HG03108 (cell line): ENCODE measurements around the gene TSPAN16.

ENCODE experiments used
- ATAC-seq: cut with Tn5 transposase; IDR thresholded peaks from one replicate; pipeline ENCODE4 v1.9.1; 2021; ENCODE audit warnings: moderate library complexity; ENCODE audit not compliant: unreplicated experiment

TSPAN16 gene, protein sequence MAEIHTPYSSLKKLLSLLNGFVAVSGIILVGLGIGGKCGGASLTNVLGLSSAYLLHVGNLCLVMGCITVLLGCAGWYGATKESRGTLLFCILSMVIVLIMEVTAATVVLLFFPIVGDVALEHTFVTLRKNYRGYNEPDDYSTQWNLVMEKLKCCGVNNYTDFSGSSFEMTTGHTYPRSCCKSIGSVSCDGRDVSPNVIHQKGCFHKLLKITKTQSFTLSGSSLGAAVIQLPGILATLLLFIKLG

DNA sequence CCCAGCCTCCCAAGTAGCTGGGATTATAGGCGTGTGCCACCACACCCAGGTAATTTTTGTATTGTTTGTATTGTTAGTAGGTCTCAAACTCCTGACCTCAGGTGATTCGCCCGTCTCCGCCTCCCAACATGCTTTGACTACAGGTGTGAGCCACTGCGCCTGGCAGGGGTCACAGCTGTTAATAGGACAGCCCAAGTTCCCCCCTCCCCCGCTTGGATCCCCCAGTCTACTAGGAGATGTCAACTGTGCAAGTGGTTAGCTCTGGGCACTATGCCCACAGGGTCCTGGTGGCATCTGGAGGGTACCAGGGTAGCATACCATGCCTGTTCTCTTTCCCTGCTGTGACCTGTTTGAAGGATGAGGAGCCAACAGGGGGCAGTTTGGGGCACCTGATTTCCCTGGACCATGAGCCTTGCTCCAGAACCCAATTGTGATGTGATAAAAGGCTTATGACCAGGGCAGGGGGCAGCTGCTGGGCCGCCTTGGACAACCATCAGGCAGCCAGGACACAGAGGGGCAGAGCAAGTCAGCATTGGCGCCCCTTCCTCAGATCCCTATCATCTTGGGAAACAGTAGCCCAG is at the start of gene TSPAN16:
TSPAN16 (plus strand) TSS at position 496 of the 581 bp plus-strand sequence. CDS start 138 bp downstream, outside the sequence.
- ATAC-seq, result no peak

DNA sequence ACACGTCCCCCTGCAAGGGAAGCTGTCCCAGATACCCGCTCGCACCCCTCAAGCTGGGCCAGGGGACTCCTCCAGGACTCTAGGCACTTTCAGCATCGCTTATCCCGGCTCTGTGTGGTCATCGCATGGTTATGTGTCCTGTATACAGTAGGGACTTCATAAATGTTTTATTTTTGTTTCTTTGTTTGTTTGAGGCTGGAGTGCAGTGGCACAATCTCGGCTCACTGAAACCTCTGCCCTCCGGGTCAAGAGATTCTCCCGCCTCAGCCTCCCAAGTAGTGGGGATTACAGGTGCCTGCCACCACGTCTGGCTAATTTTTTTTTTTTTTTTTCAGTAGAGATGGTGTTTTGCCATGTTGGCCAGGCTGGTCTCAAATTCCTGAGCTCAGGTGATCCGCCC is 49.0 kb upstream of the TSPAN16 start:
- ATAC-seq, result no peak

DNA sequence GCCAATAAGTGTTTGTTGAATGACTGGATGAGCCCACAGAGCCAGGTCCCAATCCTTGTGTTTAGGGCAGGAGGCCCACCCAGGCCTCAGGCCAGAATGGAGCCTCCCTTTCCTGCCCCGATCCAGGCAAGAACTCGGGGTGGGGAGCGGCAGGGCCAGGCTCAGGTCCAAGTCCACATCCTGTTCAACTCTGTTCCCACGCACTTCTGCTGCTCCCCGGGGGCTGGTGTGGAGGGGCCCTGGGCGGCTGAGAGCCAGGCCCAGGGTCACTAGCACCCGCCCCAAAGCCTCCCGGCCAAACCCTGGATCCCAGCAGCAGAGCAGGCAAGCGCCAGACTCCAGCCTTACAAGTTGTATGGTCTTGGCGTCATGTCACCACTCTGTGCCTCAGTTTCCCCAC is 48.6 kb upstream of the TSPAN16 start:
- no peak for ATAC-seq

DNA sequence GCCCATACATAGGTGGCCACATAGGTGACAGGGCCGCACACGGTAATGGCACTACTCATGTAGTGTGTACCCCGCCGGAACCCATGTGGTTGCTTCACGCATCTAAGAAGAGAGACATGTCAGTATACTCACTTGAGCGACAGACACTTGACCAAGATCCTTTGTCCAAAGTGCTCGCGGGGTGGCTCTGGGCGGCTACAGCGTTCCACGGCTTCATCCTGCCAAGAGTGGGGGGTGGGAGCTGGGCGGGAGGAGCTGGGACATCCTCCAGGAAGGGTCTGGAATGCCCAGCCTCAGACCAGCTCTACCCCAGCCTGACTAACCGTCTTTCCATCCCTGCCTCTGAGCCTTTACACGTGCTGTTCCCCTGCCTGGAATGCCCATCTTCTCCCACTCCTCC is 48.0 kb upstream of the TSPAN16 start:
- no peak for ATAC-seq

DNA sequence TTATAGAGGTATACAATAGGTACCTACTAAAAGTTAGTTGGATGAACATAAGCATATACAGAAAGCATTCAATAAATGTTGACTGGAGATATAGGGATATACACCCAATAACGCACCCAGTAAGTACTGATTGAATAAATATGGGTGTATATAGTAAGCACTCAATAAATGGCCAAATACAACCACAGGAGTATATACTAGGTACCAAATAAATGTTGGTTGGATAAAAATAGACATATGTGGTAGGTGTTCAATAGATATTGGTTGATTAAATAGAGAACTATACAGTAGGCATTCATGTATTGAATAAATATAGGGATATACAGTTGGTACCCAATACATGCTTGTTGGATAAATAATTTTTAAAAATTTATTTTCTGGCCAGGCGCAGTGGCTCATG is 47.1 kb upstream of the TSPAN16 start:
- no peak for ATAC-seq

DNA sequence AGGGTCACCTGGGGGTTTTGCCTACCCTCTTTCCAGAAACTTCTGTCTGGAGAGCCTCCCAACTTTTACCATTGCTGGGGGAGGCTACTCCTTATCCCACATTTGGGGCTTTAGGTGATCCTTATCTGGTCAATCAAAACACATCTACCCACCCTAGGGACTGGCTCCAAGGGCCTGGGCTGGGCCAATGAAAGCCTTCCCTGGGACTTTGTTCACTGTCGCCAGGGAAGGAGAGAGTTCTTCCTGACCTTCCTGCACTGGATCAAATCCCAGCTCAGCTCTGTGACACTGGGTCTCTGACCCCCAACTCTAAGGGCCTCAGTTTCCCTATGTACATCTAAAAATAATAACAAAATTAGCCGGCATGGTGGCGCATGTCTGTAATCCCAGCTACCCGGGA is 44.7 kb upstream of the TSPAN16 start:
- ATAC-seq, result no peak

DNA sequence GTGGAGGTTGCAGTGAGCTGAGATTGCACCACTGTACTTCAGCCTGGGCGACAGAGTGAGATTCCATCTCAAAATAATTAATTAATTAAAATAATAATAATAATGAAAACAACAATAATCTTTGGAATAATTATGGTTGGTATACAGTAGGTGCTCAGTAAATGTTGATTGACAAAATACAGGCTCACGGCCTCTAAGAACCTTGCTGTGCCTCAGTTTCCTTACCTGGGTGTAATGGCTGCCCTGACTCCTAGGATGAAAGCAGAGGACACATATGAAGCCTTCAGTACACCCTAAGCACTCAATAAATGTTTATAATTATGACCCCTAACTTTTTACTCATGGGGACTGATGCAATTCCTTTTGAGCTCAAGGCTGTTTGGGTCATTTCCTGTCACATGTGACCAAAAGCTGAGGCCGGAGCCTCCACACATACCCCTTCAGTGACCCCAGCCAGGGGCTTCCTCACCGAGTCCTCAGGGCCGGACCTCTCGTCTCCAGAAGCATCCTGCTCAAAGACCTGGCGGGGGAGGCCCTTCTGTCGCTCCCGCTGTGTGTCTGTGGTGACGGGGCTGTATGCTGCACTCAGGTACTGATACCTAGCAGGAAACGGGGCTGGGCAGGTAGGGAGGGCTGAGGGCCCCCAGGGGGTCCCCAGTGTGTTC is 44.2 kb upstream of the TSPAN16 start:
- ATAC-seq, result no peak

DNA sequence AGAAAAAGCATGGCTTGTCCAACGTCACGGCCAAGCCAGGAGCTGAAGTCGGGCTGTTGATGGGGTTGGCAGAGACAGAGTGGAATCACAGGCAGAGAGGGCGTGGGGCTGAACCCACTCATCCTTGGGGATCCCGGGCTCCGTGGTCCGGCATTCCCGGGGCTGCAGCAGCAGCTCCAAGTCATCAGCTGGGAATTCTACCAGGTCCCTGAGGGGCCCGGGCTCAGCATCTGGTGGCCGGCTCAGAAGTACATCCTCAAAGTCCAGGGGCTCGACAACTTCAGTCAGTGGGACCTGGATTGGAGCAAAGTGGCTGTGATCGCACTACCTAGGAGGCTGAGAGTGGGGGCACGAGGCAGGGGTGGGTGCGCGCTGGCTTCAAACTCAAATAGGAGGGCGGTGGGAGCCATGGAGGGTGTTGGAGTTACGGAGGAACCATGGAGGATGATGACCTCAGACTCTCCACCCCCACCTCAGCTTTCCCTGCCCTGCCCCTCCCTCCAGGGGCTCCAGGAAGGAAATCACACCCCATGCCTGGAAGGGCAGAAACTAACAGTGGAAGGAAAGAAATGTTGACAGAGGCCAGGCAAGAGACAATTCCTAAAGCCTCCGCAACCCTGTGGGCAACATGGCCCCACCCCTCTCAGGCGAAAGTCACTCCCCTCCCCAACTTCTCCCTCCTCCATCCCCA is 43.1 kb upstream of the TSPAN16 start:
- ATAC-seq, result no peak

DNA sequence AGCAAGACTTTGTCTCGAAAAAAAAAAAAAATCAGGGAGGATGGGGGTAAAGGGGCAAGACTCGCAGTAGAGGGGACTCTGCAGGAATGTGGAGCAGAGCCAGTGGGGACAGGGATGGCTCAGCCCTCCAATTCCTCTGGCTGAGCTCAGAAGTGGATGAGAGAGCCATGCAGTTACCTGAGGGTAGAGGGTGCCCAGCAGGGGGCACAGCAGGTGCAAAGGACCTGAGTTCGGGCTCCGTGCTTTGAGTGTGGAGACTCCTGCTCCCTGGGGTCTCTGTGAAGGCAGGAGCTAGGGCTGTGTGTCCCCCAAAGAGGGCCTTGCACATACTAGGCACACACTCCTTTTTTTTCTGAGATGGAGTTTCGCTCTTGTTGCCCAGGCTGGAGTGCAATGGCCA is 41.3 kb upstream of the TSPAN16 start:
- ATAC-seq, result no peak

DNA sequence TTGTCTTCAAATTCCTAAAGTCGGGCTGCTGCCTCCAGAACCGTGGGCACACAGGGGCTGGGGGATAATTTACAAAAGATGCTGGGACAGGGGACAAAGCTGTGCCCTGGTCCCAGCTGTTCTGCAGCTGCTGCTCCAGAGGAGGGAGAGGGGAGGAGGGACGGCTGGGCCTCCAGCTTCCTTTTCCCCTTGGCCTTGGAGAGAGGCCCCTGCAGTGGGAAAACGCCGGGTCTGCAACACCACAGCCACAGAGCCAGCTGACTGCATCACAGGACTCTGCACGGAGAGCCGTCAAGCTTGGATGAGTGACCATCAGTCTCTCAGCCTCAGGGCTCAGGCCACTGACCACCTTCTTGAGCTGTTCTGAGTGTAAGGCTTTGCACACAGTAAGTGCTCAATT is 39.8 kb upstream of the TSPAN16 start:
- ATAC-seq, result no peak

DNA sequence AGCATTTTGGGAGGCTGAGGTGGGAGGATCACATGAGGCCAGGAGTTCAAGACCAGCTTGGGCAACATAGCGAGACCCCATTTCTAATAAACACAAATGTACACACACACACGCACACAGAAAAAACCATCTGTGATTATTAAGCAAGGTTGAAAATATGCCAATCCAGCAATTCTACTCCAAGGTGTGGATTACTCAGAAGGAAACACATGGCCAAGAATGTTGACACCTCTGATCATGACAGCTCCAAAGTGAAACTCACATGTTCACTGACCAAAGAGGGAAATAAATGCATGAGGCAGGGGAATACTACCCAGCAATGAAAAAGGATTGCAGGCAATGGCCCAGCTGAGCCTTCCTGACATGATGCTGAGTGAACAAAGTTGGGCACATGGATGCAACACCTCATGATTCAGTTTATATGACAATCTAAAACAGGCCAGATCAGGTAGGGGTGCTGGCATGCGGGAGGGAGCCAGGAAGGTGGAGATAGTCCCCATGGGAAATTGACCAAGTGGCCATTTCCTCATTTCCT is 38.0 kb upstream of the TSPAN16 start:
- no peak for ATAC-seq

DNA sequence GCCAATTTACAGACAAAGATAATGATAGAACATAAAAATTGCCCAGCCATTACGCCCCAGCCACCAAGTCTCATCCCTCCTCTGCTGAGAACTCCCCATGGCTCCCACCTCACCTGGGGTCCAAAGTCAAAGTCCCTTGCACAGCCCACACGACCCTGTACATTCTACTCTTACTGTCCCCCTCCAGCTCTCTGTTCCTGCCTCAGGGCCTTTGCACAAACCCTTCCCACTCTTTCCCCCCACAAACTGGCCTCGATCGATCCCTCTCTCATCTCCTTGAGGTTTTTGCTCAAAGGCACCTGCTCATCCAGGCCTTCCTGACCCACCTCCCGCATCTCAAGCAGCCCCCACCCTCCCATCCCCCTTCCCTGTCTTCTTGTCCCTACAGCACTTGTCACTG is 35.0 kb upstream of the TSPAN16 start:
- ATAC-seq, result no peak

DNA sequence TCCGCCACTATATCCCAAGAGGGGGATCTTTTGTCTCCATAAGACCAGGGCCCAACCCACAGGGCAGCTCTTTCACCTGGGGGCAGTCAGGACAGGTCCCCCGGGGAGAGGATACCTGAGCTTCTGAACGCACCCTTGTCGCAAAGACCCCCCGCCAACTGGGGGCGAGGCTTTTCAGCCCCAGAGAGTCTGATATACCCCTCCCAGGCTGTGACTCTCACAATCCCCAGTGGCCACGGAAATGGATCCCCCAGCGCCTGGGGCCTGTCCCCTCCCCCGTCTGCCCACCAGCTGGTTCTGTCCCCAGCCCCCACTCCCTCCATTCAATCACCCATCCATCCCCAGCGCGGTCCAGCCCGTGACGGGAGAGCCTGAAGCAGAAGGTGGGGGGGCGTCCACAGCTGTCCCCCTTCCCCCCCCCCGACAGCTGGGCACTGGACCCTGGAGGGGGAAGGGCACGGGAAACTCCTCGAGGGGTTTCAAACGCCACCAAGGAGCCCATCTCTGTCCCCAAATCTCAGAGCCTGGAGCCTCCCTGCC is 34.5 kb upstream of the TSPAN16 start:
- no peak for ATAC-seq

DNA sequence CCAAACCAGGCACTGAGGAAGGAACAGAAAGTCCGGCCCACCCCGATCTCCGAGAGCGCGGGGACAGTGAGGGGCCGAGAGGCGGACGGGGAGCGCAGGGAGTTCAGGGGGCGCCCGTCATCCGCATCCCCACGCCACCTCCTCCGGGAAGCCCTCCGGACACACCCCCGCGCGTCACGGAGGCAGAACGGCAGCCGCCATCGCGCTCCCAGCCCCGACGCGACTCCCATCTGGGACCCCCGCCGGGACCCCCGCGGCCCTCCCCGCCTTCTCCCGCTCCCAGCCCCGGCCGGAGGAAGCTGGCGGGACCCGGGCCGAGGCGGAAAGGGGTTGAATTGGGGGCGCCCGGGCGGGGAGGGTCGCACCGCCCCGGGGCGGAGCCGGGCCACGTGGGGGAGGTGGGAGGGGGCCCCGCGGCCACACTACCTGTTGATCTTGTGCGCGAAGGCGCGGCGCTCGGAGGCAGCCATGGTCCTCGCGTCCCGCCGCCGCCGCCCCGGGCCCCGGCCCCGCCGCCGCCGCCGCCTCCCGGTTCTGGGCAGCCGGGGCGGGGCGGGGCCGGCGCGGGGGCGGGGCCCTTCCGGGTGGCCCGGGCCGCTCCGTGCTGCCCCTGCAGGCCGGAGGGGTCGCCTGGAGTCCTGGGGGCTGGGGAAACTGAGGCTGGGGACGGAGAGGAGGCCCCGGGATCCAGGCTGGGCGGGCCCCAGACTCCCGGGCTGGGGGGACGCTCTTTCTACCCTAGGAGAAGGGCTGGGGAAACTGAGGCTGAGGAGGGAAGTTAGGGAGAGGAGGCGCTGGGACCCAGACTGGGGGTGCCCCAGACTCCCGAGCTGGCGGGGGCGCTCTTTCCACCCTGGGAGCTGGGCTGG is 33.8 kb upstream of the TSPAN16 start, which contains the start of gene DOCK6:
DOCK6 (minus strand) TSS at position 554 of the 869 bp plus-strand sequence; CDS start at position 470, 84 bp downstream.
- no peak for ATAC-seq

DNA sequence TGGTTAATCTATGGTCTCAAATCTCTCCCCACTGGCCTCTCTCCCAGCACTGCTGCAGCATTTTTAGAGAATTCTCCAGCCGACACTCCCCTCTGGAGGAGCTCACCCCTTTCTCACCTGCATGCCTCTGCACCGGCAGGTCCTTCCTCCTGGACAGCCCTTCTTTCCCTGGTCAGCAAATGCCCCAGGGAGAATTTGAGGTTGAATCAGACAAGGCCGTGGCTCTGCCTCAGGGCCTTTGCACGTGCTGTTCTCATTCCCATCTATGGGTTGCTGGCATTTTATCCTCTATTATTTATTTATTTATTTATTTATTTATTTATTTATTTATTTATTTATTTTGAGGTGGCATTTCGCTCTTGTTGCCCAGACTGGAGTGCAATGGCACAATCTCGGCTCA is 32.2 kb upstream of the TSPAN16 start:
- ATAC-seq, result no peak

DNA sequence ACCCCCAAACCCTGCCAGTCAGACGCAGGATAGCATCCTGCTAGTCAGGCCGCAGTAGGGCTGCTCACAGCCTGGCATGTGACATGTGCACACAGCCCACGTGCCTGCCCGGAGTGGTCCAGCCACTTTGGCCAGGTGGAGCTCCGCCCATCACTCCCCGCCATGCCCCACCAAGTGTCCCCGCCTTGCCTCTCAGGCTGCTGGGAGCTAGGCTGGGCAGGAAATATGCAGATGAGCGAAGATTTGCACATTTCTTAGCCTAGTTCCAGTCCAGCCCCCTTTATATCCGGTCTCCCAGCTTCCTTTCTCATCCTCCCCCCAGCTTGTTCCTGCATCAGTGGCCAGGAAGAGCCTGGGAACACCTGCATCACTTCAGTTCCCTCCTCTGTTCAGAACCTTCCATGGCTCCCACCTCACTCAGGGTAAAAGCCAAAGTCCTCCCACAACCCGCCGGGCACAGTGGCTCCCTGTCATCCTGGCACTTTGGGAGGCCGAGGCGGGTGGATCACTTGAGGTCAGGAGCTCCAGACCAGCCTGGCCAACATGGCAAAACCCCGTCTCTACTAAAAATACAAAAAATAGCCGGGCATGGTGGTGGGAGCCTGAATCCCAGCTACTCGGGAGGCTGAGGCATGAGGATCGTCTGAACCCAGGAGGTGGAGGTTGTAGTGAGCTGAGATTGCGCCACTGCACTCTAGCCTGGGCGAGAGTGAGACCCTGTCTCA is 31.3 kb upstream of the TSPAN16 start:
- ATAC-seq, result no peak

DNA sequence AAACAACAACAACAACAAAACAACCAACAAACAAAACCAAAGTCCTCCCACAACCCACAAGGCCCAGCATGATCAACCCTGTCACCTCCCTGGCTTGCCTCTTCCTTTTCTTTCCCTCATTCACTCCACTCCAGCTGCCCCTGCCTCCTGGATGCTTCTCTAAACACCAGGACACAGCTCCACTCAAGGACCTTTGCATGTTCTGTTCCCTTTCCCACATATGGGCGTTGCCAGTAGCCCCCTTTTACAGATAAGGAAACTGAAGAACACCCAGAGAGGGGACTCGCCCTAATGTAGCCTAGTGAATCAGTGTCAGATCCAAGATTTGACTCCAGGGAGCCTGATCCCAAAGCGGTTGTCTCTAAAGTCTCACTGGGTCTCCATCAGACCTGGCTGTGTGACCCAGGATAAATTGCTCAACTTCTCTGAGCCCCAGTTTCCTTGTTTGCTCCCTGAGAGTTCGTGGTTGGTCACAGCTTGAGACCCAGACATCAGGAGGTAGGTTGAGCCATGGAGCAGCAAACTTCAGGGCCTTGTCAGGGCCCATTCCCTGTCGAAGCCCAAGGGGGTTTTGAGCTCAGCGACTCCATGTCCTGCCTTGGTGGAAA is 30.7 kb upstream of the TSPAN16 start:
- ATAC-seq, result no peak

DNA sequence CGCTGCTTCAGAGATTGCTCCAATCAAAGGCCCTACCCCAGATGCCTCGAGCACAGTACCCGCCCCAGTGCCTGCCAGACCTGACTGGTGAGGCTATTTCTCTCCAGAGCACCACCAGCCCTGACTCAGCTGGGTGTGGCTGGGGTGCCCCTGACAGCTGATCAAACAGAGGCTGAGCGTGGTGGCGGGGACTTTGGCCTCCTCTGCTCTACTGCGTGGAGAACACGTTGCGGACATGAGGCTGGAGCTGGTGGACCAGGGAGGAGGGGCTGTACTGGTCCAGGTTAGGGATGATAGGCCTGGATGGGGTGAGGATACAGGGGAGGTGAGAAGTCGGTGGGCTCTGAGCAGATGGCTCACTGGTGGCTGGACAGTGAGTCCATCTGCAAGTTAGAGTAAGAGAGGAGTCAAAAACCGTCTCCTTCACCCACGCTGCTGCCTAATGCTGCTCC is 30.1 kb upstream of the TSPAN16 start:
- no peak for ATAC-seq
